Left lung (tissue), 10 donors: ENCODE data around the gene BRF1. TPM values are rescaled to one million over a fixed set of nuclear protein-coding genes. Genes with fewer than 3 reads are reported as not detected.

Experiments
- ATAC-seq: fragments of 200-7000 bp; cut with Tn5 transposase; one replicate; pipeline ENCODE4 v1.9.1; 2020; ENCODE audit warnings: moderate library complexity
- DNase-seq, 4 donors: peaks; one replicate each; pipeline ENCODE4 v3.0.0-alpha.2; 2013 to 2020
- H3K27ac ChIP-seq, 2 donors: fragments of 200-600 bp; sonication (generic) in 1 of 2; one replicate each; pipeline versions ENCODE4 v1.5.0 to v1.8.0; 2020 to 2021
- H3K27me3 ChIP-seq, 2 donors: fragments of 200-600 bp; sonication (generic) in 1 of 2; one replicate each; pipeline versions ENCODE4 v1.5.0 to v1.8.0; 2020 to 2021
- H3K36me3 ChIP-seq, 2 donors: fragments of 200-600 bp; sonication (generic) in 1 of 2; one replicate each; pipeline versions ENCODE4 v1.5.0 to v1.8.0; 2020 to 2021
- H3K4me1 ChIP-seq, 2 donors: fragments of 200-600 bp; one replicate each; pipeline ENCODE4 v1.8.0; 2021
- H3K4me3 ChIP-seq, 2 donors: fragments of 200-600 bp; sonication (generic) in 1 of 2; one replicate each; pipeline versions ENCODE4 v1.5.0 to v1.8.0; 2020 to 2021; ENCODE audit warnings: mild to moderate bottlenecking in 1 of 2
- H3K9me3 ChIP-seq, 2 donors: fragments of 200-600 bp; sonication (generic) in 1 of 2; one replicate each; pipeline versions ENCODE4 v1.5.0 to v1.8.0; 2020 to 2021
- CTCF ChIP-seq, 2 donors: fragments of 200-600 bp; sonication (generic) in 1 of 2; IDR thresholded peaks; one replicate each; pipeline versions ENCODE4 v1.5.0 to v1.8.0; 2021; ENCODE audit warnings: antibody characterized with exemption in 2 of 2
- intact Hi-C, 2 donors: fragments of 100-400 bp; cut with DNase I; formaldehyde crosslinking; loops; one replicate each; pipeline versions ENCODE4 v1.11.2 to v1.14.2; 2022
- polyA plus RNA-seq, 6 donors: library from polyadenylated mRNA; unstranded; fragments of 120-200 nt; gene quantifications; one replicate each; pipeline ENCODE4 v1.2.1, GENCODE V29; 2013; ENCODE audit not compliant: insufficient read length in 6 of 6
- total RNA-seq, 2 donors: library from RNA; stranded (reverse); fragmentation: NEBNext Ultra II Directional; extraction: Animal tissue kit (Norgen Biotek cat#: 25700); gene quantifications; one replicate each; pipeline ENCODE4 v1.2.1, GENCODE V29; 2021
- donor health status: DM: no; HTN: yes; CAD: no.
- donor health status: DM: no; HTN: no; CAD: no.

Gene BRF1
- total and polyA plus RNA-seq, 8 donors, result 32.7 to 45.1 (median 34.9) TPM

GRCh38 chr14:105200074-105200473, 100.7 kb downstream of the BRF1 start:
- H3K4me1 ChIP-seq, result peaks cover 24 to 72% of the 10 kb centered on the region in 2 donors
- no peak overlapping the region for H3K27ac ChIP-seq
- no peak for DNase-seq
- no peaks in the 10 kb centered on the region for H3K9me3 ChIP-seq
- H3K4me3 ChIP-seq, result no peak overlapping the region
- intact Hi-C loops, result loop anchor here in 1 of 2 donors (5.0 kb wide), 2 partner anchors 82 to 152 kb away; no protein-coding TSS in a partner anchor
- TF ChIP-seq CTCF (IDR thresholded peaks at IDR 0.05), result no peak
- no peak for ATAC-seq
- H3K36me3 ChIP-seq, result no peaks in the 10 kb centered on the region
- peaks cover 21 to 71% of the 10 kb centered on the region in 2 donors for H3K27me3 ChIP-seq

- no peak for DNase-seq
- no peak overlapping the region for H3K4me3 ChIP-seq
- peaks cover 16 to 82% of the 10 kb centered on the region in 2 donors for H3K4me1 ChIP-seq
- intact Hi-C loops, result no loop called here
- no peak for TF ChIP-seq CTCF (IDR thresholded peaks at IDR 0.05)
- peak; percentile 4 for ATAC-seq
- H3K27ac ChIP-seq, result peak overlapping the region; percentile 53 to 81
- no peaks in the 10 kb centered on the region for H3K9me3 ChIP-seq
- H3K36me3 ChIP-seq, result no peaks in the 10 kb centered on the region
- H3K27me3 ChIP-seq, result peaks cover 21 to 81% of the 10 kb centered on the region in 2 donors
Measured at GRCh38 chr14:105199093-105199492, 101.7 kb downstream of the BRF1 start.

GRCh38 chr14:105198588-105198987, 102.2 kb downstream of the BRF1 start:
- Histone ChIP-seq H3K4me3 (no peak overlapping the region), H3K9me3 (no peaks in the 10 kb centered on the region), H3K36me3 (no peaks in the 10 kb centered on the region), H3K4me1 (peaks cover 19 to 86% of the 10 kb centered on the region in 2 donors), H3K27me3 (peaks cover 21 to 86% of the 10 kb centered on the region in 2 donors), H3K27ac (peak overlapping the region; percentile 53 to 81)
- no peak for ATAC-seq
- intact Hi-C loops, result no loop called here
- no peak for TF ChIP-seq CTCF (IDR thresholded peaks at IDR 0.05)
- DNase-seq, result no peak

- intact Hi-C loops, result no loop called here
- Histone ChIP-seq H3K4me1 (peaks cover 20 to 84% of the 10 kb centered on the region in 2 donors), H3K9me3 (no peaks in the 10 kb centered on the region), H3K27ac (peak overlapping the region; percentile 73 to 81), H3K4me3 (no peak overlapping the region), H3K36me3 (no peaks in the 10 kb centered on the region), H3K27me3 (peaks cover 21 to 97% of the 10 kb centered on the region in 2 donors)
- no peak for TF ChIP-seq CTCF (IDR thresholded peaks at IDR 0.05)
- ATAC-seq (no peak), DNase-seq (peak in 1 of 4 donors; percentile 55)
Measured at GRCh38 chr14:105197211-105197641, 103.6 kb downstream of the BRF1 start.

- Histone ChIP-seq H3K36me3 (no peaks in the 10 kb centered on the region), H3K4me1 (peaks cover 20 to 80% of the 10 kb centered on the region in 2 donors), H3K27ac (peak overlapping the region; percentile 73 to 81), H3K27me3 (peaks cover 21 to 94% of the 10 kb centered on the region in 2 donors), H3K4me3 (no peak overlapping the region), H3K9me3 (no peaks in the 10 kb centered on the region)
- ATAC-seq, result peak; percentile 25
- DNase-seq, result peak in 1 of 4 donors; percentile 49
- TF ChIP-seq CTCF (IDR thresholded peaks at IDR 0.05), result no peak
- intact Hi-C loops, result no loop called here
Measured at GRCh38 chr14:105196265-105196960, 104.4 kb downstream of the BRF1 start.
